Upper lobe of right lung (tissue), 1 donor: ENCODE measurements around the gene DPP3. TPM values are rescaled to one million over a fixed set of nuclear protein-coding genes. Genes with fewer than 3 reads are reported as not detected.
"Not testable (repeated sequence)": the region's sequence is repeated elsewhere in the genome, so short reads cannot be mapped to it uniquely, and the experiment has no call there.

Source experiments
- ATAC-seq: fragments of 200-7000 bp; cut with Tn5 transposase; one replicate; pipeline ENCODE4 v1.9.1; 2020; ENCODE audit warnings: mild to moderate bottlenecking, moderate library complexity
- DNase-seq: peaks from one replicate; pipeline ENCODE4 v3.0.0-alpha.2; 2020
- H3K27ac ChIP-seq: fragments of 200-600 bp; one replicate; pipeline ENCODE4 v1.8.0; 2022
- H3K27me3 ChIP-seq: fragments of 200-600 bp; one replicate; pipeline ENCODE4 v1.8.0; 2022; ENCODE audit warnings: mild to moderate bottlenecking
- H3K36me3 ChIP-seq: fragments of 200-600 bp; one replicate; pipeline ENCODE4 v1.8.0; 2022
- H3K4me1 ChIP-seq: fragments of 200-600 bp; one replicate; pipeline ENCODE4 v1.8.0; 2022
- H3K4me3 ChIP-seq: fragments of 200-600 bp; one replicate; pipeline ENCODE4 v1.8.0; 2022; ENCODE audit warnings: mild to moderate bottlenecking
- H3K9me3 ChIP-seq: fragments of 200-600 bp; one replicate; pipeline ENCODE4 v1.8.0; 2022
- CTCF ChIP-seq: fragments of 200-600 bp; IDR thresholded peaks from one replicate; pipeline ENCODE4 v1.8.0; 2022; ENCODE audit warnings: antibody characterized with exemption
- intact Hi-C: fragments of 100-400 bp; cut with DNase I; formaldehyde crosslinking; loops from one replicate; pipeline ENCODE4 v1.11.0; 2022
- total RNA-seq: library from RNA; stranded (reverse); fragmentation: NEBNext Ultra II Directional; extraction: Animal tissue kit (Norgen Biotek cat#: 25700); gene quantifications from one replicate; pipeline ENCODE4 v1.2.1, GENCODE V29; 2021
- donor health status: DM: no; HTN: yes; CAD: no; lungs with severe emphysema.

The DPP3 gene
- total RNA-seq, 1 donor from 2014 or later = 31.9 TPM

DNA sequence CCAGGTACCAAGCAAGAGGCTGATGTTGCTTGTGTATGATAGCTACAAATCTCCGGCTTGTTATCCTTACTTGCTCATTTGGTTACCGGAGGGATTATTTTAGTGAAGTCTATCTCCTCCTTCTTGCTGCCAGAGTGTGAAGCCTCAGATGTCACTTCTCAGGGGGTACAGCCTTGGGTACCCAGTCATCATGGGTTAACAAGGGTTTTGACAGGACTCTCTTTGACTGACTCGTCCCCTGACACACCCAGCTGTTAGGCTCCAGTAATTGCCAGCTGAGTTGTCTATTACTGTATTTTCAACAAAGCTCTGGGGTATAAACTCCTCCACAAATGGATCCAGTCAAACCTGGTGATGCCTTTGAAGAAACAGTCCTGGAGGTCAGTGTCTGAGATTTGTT lies 25.4 kb upstream of the DPP3 start:
- no peak for ATAC-seq
- H3K4me1 ChIP-seq = no peaks in the 10 kb centered on the region

GRCh38 chr11:66457826-66458225 lies 22.4 kb upstream of the DPP3 start:
- intact Hi-C loops = no loop called here
- H3K4me1 ChIP-seq = no peaks in the 10 kb centered on the region
- ATAC-seq = peak; percentile 61
- no peak for DNase-seq
- H3K27me3 ChIP-seq = no peaks in the 10 kb centered on the region
- H3K4me3 ChIP-seq = no peak overlapping the region
- no peak for TF ChIP-seq CTCF
- no peaks in the 10 kb centered on the region for H3K36me3 ChIP-seq
- no peaks in the 10 kb centered on the region for H3K9me3 ChIP-seq
- no peak overlapping the region for H3K27ac ChIP-seq

More for the DNA sequence above, 25.4 kb upstream of the DPP3 start:
- no peak for DNase-seq
- intact Hi-C loops = no loop called here
- TF ChIP-seq CTCF = no peak
- Histone ChIP-seq H3K36me3 (no peaks in the 10 kb centered on the region), H3K4me3 (no peak overlapping the region), H3K27ac (no peak overlapping the region), H3K9me3 (no peaks in the 10 kb centered on the region), H3K27me3 (no peaks in the 10 kb centered on the region)

DNA sequence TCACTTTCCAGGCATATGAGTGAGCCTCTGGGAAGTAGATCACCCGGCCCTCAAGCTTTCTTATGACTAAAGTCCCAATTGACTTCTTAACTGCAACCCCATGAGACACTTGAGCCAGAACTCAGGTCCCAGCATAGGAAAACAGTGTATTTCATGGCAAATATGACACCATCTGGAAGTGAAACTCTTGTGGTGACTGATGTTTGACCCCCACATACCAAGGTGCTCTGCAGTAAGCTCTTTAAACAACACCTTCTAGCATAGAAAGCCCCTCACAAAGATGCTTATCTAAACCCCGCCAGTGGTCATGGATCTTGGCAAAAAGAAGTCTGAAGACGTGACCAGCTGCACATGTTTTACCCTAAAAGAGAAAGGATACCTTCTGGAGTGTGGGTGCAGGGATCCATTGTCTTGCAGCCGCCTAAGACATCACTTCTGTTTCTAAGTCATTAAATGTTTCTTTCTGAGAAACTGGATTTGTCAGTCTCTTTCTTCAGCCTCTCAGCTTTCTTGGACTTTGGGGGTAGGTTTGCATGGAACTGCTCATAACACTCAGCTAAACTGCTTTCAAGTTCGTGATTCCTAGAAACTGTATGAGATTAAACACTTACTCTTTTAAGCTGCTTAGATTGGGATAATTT lies 21.0 kb upstream of the DPP3 start:
- TF ChIP-seq CTCF = no peak
- no peak for ATAC-seq

GRCh38 chr11:66462010-66462409 lies 18.2 kb upstream of the DPP3 start:
- no peaks in the 10 kb centered on the region for H3K9me3 ChIP-seq
- ATAC-seq (no peak), DNase-seq (no peak)
- no peaks in the 10 kb centered on the region for H3K27me3 ChIP-seq
- H3K4me1 ChIP-seq = no peaks in the 10 kb centered on the region
- no peak overlapping the region for H3K4me3 ChIP-seq
- TF ChIP-seq CTCF = no peak
- no peaks in the 10 kb centered on the region for H3K36me3 ChIP-seq
- intact Hi-C loops = no loop called here
- H3K27ac ChIP-seq = no peak overlapping the region

More for the DNA sequence above, 21.0 kb upstream of the DPP3 start:
- intact Hi-C loops = no loop called here
- no peaks in the 10 kb centered on the region for H3K4me1 ChIP-seq
- DNase-seq = no peak
- H3K9me3 ChIP-seq = no peaks in the 10 kb centered on the region
- no peaks in the 10 kb centered on the region for H3K27me3 ChIP-seq
- no peak overlapping the region for H3K4me3 ChIP-seq
- no peak overlapping the region for H3K27ac ChIP-seq
- no peaks in the 10 kb centered on the region for H3K36me3 ChIP-seq

- Histone ChIP-seq H3K36me3 (no peaks in the 10 kb centered on the region), H3K27me3 (no peaks in the 10 kb centered on the region), H3K9me3 (no peaks in the 10 kb centered on the region), H3K27ac (no peak overlapping the region), H3K4me3 (no peak overlapping the region), H3K4me1 (peaks cover 7% of the 10 kb centered on the region)
- ATAC-seq (no peak), DNase-seq (no peak)
- intact Hi-C loops = no loop called here
- TF ChIP-seq CTCF = no peak
Measured at GRCh38 chr11:66462911-66463310, 17.3 kb upstream of the DPP3 start.

DNA sequence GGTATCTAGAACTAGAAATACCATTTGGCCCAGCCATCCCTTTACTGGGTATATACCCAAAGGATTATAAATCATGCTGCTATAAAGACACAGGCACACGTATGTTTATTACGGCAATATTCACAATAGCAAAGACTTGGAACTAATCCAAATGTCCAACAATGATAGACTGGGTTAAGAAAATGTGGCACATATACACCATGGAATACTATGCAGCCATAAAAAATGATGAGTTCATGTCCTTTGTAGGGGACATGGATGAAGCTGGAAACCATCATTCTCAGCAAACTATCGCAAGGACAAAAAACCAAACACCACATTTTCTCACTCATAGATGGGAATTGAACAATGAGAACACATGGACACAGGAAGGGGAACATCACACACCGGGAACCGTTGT lies 16.1 kb upstream of the DPP3 start:
- H3K4me3 ChIP-seq, H3K27ac ChIP-seq, intact Hi-C loops, H3K36me3 ChIP-seq, H3K9me3 ChIP-seq, H3K27me3 ChIP-seq, DNase-seq, H3K4me1 ChIP-seq, ATAC-seq: not testable (repeated sequence)
